A549 (cell line): ENCODE measurements around the gene HTRA2.

Source experiments
- CTCF ChIP-seq: fragments of >200 bp; sonication (Bioruptor Twin); formaldehyde crosslinking; IDR thresholded peaks from 3 replicates; pipeline ENCODE4 v1.5.1; 2016
- JUN ChIP-seq, 2 experiments: fragments of >200 bp; sonication (Bioruptor Twin); formaldehyde crosslinking; IDR thresholded peaks; 2 replicates in 1 of 2; 3 replicates in 1 of 2; pipeline ENCODE4 v1.6.1; 2016 to 2017
- KDM5A ChIP-seq: fragments of 200-600 bp; sonication (generic); IDR thresholded peaks from 2 replicates; pipeline ENCODE4 v1.6.1; 2016; ENCODE audit warnings: antibody characterized with exemption, mild to moderate bottlenecking
- MAZ ChIP-seq: fragments of 150-350 bp; IDR thresholded peaks from 2 replicates; pipeline ENCODE4 v1.6.1; 2014; ENCODE audit warnings: antibody characterized with exemption, low read depth, low read length, borderline replicate concordance
- PHF8 ChIP-seq: fragments of 200-600 bp; sonication (generic); IDR thresholded peaks from 2 replicates; pipeline ENCODE4 v1.6.1; 2016; ENCODE audit warnings: low read depth, mild to moderate bottlenecking, antibody characterized with exemption, moderate library complexity, borderline replicate concordance
- POLR2A ChIP-seq: IDR thresholded peaks from 2 replicates; pipeline ENCODE4 v1.6.1; 2012; ENCODE audit warnings: mild to moderate bottlenecking, low read length
- RFX5 ChIP-seq: fragments of 450-650 bp; IDR thresholded peaks from 2 replicates; pipeline ENCODE4 v1.7.1; 2014; ENCODE audit warnings: antibody characterized with exemption, mild to moderate bottlenecking, moderate library complexity
- USF2 ChIP-seq: fragments of 450-650 bp; IDR thresholded peaks from 2 replicates; pipeline ENCODE4 v1.6.1; 2014; ENCODE audit warnings: antibody characterized with exemption

GRCh38 chr2:74550231-74550630 is 20.5 kb downstream of the HTRA2 start:
- TF ChIP-seq POLR2A, result no peak
- TF ChIP-seq USF2, result no peak
- no peak for TF ChIP-seq PHF8
- TF ChIP-seq JUN (IDR thresholded peaks at IDR 0.05), result no peak
- no peak for TF ChIP-seq CTCF
- no peak for TF ChIP-seq KDM5A
- no peak for TF ChIP-seq MAZ
- TF ChIP-seq RFX5, result no peak
